Liver (tissue), 9 donors: ENCODE results near the gene YEATS2. TPM values are rescaled to one million over a fixed set of nuclear protein-coding genes. Genes with fewer than 3 reads are reported as not detected.

Experiments
- DNase-seq: peaks from one replicate; pipeline ENCODE4 v3.0.0-alpha.2; 2017; ENCODE audit warnings: low spot score
- H3K27ac ChIP-seq, 2 donors: one replicate each; pipeline ENCODE4 v1.7.0; 2013; ENCODE audit warnings: inconsistent platforms in 2 of 2, low read length in 2 of 2, control low read depth in 1 of 2, low read depth in 1 of 2, mild to moderate bottlenecking in 1 of 2
- H3K27me3 ChIP-seq, 4 donors: one replicate each; pipeline versions ENCODE4 v1.6.1 to v1.7.0; 2013; ENCODE audit warnings: low read length in 3 of 4, inconsistent platforms in 1 of 4, mild to moderate bottlenecking in 1 of 4, moderate library complexity in 1 of 4; ENCODE audit not compliant: control insufficient read depth in 4 of 4, insufficient read depth in 4 of 4
- H3K36me3 ChIP-seq, 4 donors: one replicate each; pipeline versions ENCODE4 v1.6.1 to v1.7.0; 2013; ENCODE audit warnings: low read length in 3 of 4, mild to moderate bottlenecking in 3 of 4, low read depth in 1 of 4, moderate library complexity in 1 of 4; ENCODE audit not compliant: control insufficient read depth in 4 of 4, insufficient read depth in 3 of 4
- H3K4me1 ChIP-seq, 4 donors: one replicate each; pipeline versions ENCODE4 v1.6.1 to v1.7.0; 2013; ENCODE audit warnings: low read length in 3 of 4, mild to moderate bottlenecking in 3 of 4, moderate library complexity in 1 of 4; ENCODE audit not compliant: control insufficient read depth in 4 of 4, insufficient read depth in 4 of 4
- H3K4me3 ChIP-seq, 3 donors: one replicate each; pipeline versions ENCODE4 v1.6.1 to v1.7.0; 2013; ENCODE audit warnings: low read length in 3 of 3, control low read depth in 1 of 3, low read depth in 1 of 3, mild to moderate bottlenecking in 1 of 3
- H3K9ac ChIP-seq, 2 donors: one replicate each; pipeline ENCODE4 v1.7.0; 2013; ENCODE audit warnings: low read length in 2 of 2, mild to moderate bottlenecking in 2 of 2, moderate library complexity in 2 of 2, control low read depth in 1 of 2, low read depth in 1 of 2
- H3K9me3 ChIP-seq, 4 donors: one replicate each; pipeline versions ENCODE4 v1.6.1 to v1.7.0; 2013; ENCODE audit warnings: low read length in 3 of 4; ENCODE audit not compliant: control insufficient read depth in 4 of 4
- EGR1 ChIP-seq, 2 donors: IDR thresholded peaks; 2 replicates each; pipeline ENCODE4 v1.6.1; 2016 to 2018; ENCODE audit warnings: antibody characterized with exemption in 2 of 2, low read depth in 2 of 2
- FOXA1 ChIP-seq: IDR thresholded peaks from 2 replicates; pipeline ENCODE4 v1.6.1; 2016; ENCODE audit warnings: antibody characterized with exemption
- FOXA2 ChIP-seq: IDR thresholded peaks from 2 replicates; pipeline ENCODE4 v1.6.1; 2016; ENCODE audit warnings: antibody characterized with exemption
- GABPA ChIP-seq, 2 donors: IDR thresholded peaks in 1 of 2; conservative IDR thresholded peaks in 1 of 2; 2 replicates each; pipeline ENCODE4 v1.6.1; 2016; ENCODE audit warnings: antibody characterized with exemption in 2 of 2, mild to moderate bottlenecking in 1 of 2, moderate library complexity in 1 of 2
- HNF4A ChIP-seq, 2 donors: conservative IDR thresholded peaks; 2 replicates each; pipeline ENCODE4 v1.6.1; 2016; ENCODE audit warnings: antibody characterized with exemption in 2 of 2, mild to moderate bottlenecking in 2 of 2
- HNF4G ChIP-seq: IDR thresholded peaks from 2 replicates; pipeline ENCODE4 v1.6.1; 2016; ENCODE audit warnings: antibody characterized with exemption
- JUND ChIP-seq, 2 donors: IDR thresholded peaks; 2 replicates each; pipeline ENCODE4 v1.6.1; 2016; ENCODE audit warnings: antibody characterized with exemption in 2 of 2
- NR2F2 ChIP-seq: IDR thresholded peaks from 2 replicates; pipeline ENCODE4 v1.6.1; 2016; ENCODE audit warnings: antibody characterized with exemption
- RAD21 ChIP-seq, 2 donors: IDR thresholded peaks; 2 replicates each; pipeline ENCODE4 v1.6.1; 2016; ENCODE audit warnings: antibody characterized with exemption in 2 of 2, mild to moderate bottlenecking in 2 of 2
- RXRA ChIP-seq, 2 donors: IDR thresholded peaks; 2 replicates each; pipeline ENCODE4 v1.6.1; 2017 to 2018; ENCODE audit warnings: antibody characterized with exemption in 2 of 2, mild to moderate bottlenecking in 1 of 2
- SP1 ChIP-seq: IDR thresholded peaks from 2 replicates; pipeline ENCODE4 v1.6.1; 2018; ENCODE audit warnings: antibody characterized with exemption, mild to moderate bottlenecking
- TAF1 ChIP-seq: conservative IDR thresholded peaks from 2 replicates; pipeline ENCODE4 v1.6.1; 2016; ENCODE audit warnings: antibody characterized with exemption, mild to moderate bottlenecking
- YY1 ChIP-seq: IDR thresholded peaks from 2 replicates; pipeline ENCODE4 v1.6.1; 2016; ENCODE audit warnings: antibody characterized with exemption, mild to moderate bottlenecking
- WGBS: extraction: QIAGEN DNeasy Blood & Tissue Kit; methylation state at CpG from one replicate; pipeline ENCODE4 v1.1.7; 2013; 5-methylcytosine and 5-hydroxymethylcytosine counted together
- polyA plus RNA-seq, 2 donors: library from polyadenylated mRNA; stranded (reverse) in 1 of 2; unstranded in 1 of 2; fragments of 200-250 nt in 1 of 2; fragments of >200 nt in 1 of 2; fragmentation: Nextera tagmentation in 1 of 2; extraction: Ambion mirVana in 1 of 2; gene quantifications; one replicate each; pipeline versions ENCODE4 v1.2.1 to v1.2.3, GENCODE V29; 2013 to 2015
- total RNA-seq, 2 donors: library from RNA; depleted of rRNA; stranded (reverse); fragments of >200 nt; gene quantifications; one replicate each; pipeline ENCODE4 v1.2.3, GENCODE V29; 2014
- TF ChIP-seq, protein P1 (sequence below): IDR thresholded peaks from 2 replicates; pipeline ENCODE4 v1.6.1; 2016; ENCODE audit warnings: antibody characterized with exemption
- TF ChIP-seq, protein P2 (sequence below): IDR thresholded peaks from 2 replicates; pipeline ENCODE4 v1.6.1; 2016; ENCODE audit warnings: antibody characterized with exemption
- TF ChIP-seq, protein P3 (sequence below): IDR thresholded peaks from 2 replicates; pipeline ENCODE4 v1.6.1; 2016; ENCODE audit warnings: antibody characterized with exemption, mild to moderate bottlenecking
- TF ChIP-seq, protein P4 (sequence below): fragments of 150-350 bp; IDR thresholded peaks from 2 replicates; pipeline ENCODE4 v1.5.1; 2017; ENCODE audit warnings: improper control_type of control experiment, low read depth, low read length; ENCODE audit not compliant: missing input control
- donor health status: healthy.
- donor health status: healthy.
- donor health status: healthy.
- donor health status: healthy.
- donor health status: healthy.

The YEATS2 gene
- total and polyA plus RNA-seq, 4 donors: 1.5 to 9.4 (median 4.9) TPM

DNA sequence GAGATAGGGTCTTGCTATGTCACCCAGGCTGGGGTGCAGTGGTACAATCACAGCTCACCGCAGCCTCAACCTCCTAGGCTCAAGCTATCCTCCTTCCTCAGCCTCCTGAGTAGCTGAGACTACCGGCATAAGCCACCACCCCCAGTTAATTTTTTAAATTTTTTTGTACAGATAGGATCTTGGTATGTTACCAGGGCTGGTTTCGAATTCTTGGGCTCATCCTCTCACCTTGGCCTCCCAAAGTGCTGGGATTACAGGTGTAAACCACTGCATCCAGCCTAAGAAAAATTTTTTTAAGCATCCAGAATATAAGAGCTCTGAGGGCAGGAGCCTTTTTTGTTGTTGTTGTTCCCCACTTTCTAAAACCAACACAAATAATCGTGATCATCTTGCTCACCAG, 142.2 kb downstream of the YEATS2 start:
- Histone ChIP-seq H3K4me1 (no peaks in the 10 kb centered on the region), H3K36me3 (peaks cover 11 to 59% (median 49%) of the 10 kb centered on the region in 4 donors), H3K27ac (no peak overlapping the region), H3K27me3 (no peaks in the 10 kb centered on the region), H3K4me3 (no peak overlapping the region), H3K9me3 (no peaks in the 10 kb centered on the region), H3K9ac (no peak overlapping the region)
- no peak for DNase-seq
- WGBS: 98% methylated on average over 4 of the region's 4 CpGs
- TF ChIP-seq SP1 (no peak), FOXA1 (no peak), HNF4G (no peak), YY1 (no peak), GABPA (IDR thresholded peaks at IDR 0.05 in 1 of 2, conservative IDR thresholded peaks at IDR 0.05 in 1 of 2) (no peak), NR2F2 (no peak), HNF4A (conservative IDR thresholded peaks at IDR 0.05) (no peak)

DNA sequence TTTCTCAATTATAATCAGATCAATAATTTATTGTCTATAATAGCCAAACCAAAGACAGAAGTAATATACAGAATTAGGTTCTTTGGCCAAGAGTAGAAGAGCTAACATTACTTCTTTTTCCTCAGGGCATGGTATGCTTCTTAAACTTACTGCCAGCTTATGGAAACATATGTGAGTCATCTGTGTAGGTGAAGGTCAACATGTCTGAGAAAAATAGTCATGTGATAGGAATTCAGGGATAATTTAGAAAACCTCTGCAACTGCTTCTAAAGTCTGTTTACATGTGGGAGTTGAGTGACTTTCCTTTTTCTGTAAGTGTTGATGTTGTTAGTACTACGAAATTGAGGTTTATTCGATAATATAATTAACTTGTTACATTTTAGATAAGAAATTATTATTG, 147.0 kb downstream of the YEATS2 start:
- 93% methylated on average over 2 of the region's 2 CpGs for WGBS
- TF ChIP-seq SP1 (no peak), NR2F2 (no peak), RAD21 (IDR thresholded peaks at IDR 0.05) (no peak), HNF4A (conservative IDR thresholded peaks at IDR 0.05) (no peak), GABPA (IDR thresholded peaks at IDR 0.05 in 1 of 2, conservative IDR thresholded peaks at IDR 0.05 in 1 of 2) (no peak), JUND (IDR thresholded peaks at IDR 0.05) (no peak)
- TF ChIP-seq, protein P1, sequence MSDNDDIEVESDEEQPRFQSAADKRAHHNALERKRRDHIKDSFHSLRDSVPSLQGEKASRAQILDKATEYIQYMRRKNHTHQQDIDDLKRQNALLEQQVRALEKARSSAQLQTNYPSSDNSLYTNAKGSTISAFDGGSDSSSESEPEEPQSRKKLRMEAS: no peak
- H3K4me3 ChIP-seq: no peak overlapping the region
- DNase-seq: no peak
- no peak overlapping the region for H3K9ac ChIP-seq
- H3K9me3 ChIP-seq: no peaks in the 10 kb centered on the region
- peaks cover 6 to 55% (median 41%) of the 10 kb centered on the region in 4 donors for H3K36me3 ChIP-seq
- no peak overlapping the region for H3K27ac ChIP-seq
- H3K4me1 ChIP-seq: no peaks in the 10 kb centered on the region
- no peaks in the 10 kb centered on the region for H3K27me3 ChIP-seq

DNA sequence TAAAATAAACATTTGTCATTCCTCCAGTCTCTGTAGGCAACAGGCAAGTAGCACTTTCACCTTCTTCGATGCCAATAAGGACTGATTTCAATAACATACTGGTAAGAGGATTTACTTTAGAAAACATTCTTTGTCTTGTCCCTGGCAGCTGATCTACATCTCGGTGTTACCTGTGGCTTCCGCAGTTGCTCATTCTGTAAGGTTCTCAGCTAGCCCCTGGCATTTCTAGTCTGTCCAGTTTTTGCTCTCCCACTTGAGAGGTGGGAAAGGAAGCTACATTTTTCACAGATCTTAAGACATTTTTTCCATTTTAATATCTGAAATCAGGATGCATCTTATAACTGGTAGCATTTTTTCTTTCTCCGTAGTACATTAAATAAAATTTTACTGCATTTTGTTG, 147.5 kb downstream of the YEATS2 start:
- Histone ChIP-seq H3K4me3 (no peak overlapping the region), H3K27ac (no peak overlapping the region)

More for the DNA sequence above, 147.5 kb downstream of the YEATS2 start:
- Histone ChIP-seq H3K36me3 (peaks cover 5 to 51% (median 40%) of the 10 kb centered on the region in 4 donors), H3K9me3 (no peaks in the 10 kb centered on the region), H3K27me3 (no peaks in the 10 kb centered on the region), H3K4me1 (no peaks in the 10 kb centered on the region), H3K9ac (no peak overlapping the region)
- WGBS: 97% methylated on average over 4 of the region's 4 CpGs
- no peak for DNase-seq
- TF ChIP-seq RXRA (IDR thresholded peaks at IDR 0.05) (no peak), HNF4A (conservative IDR thresholded peaks at IDR 0.05) (no peak), TAF1 (no peak), YY1 (no peak), EGR1 (IDR thresholded peaks at IDR 0.05; ENCODE audit: low read depth in 2 of 2) (no peak), FOXA2 (no peak), NR2F2 (no peak), JUND (IDR thresholded peaks at IDR 0.05) (no peak), FOXA1 (no peak), SP1 (no peak), HNF4G (no peak), GABPA (IDR thresholded peaks at IDR 0.05 in 1 of 2, conservative IDR thresholded peaks at IDR 0.05 in 1 of 2) (no peak), RAD21 (IDR thresholded peaks at IDR 0.05) (no peak)
- TF ChIP-seq, protein P2, sequence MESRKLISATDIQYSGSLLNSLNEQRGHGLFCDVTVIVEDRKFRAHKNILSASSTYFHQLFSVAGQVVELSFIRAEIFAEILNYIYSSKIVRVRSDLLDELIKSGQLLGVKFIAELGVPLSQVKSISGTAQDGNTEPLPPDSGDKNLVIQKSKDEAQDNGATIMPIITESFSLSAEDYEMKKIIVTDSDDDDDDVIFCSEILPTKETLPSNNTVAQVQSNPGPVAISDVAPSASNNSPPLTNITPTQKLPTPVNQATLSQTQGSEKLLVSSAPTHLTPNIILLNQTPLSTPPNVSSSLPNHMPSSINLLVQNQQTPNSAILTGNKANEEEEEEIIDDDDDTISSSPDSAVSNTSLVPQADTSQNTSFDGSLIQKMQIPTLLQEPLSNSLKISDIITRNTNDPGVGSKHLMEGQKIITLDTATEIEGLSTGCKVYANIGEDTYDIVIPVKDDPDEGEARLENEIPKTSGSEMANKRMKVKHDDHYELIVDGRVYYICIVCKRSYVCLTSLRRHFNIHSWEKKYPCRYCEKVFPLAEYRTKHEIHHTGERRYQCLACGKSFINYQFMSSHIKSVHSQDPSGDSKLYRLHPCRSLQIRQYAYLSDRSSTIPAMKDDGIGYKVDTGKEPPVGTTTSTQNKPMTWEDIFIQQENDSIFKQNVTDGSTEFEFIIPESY: no peak
- TF ChIP-seq, protein P3, sequence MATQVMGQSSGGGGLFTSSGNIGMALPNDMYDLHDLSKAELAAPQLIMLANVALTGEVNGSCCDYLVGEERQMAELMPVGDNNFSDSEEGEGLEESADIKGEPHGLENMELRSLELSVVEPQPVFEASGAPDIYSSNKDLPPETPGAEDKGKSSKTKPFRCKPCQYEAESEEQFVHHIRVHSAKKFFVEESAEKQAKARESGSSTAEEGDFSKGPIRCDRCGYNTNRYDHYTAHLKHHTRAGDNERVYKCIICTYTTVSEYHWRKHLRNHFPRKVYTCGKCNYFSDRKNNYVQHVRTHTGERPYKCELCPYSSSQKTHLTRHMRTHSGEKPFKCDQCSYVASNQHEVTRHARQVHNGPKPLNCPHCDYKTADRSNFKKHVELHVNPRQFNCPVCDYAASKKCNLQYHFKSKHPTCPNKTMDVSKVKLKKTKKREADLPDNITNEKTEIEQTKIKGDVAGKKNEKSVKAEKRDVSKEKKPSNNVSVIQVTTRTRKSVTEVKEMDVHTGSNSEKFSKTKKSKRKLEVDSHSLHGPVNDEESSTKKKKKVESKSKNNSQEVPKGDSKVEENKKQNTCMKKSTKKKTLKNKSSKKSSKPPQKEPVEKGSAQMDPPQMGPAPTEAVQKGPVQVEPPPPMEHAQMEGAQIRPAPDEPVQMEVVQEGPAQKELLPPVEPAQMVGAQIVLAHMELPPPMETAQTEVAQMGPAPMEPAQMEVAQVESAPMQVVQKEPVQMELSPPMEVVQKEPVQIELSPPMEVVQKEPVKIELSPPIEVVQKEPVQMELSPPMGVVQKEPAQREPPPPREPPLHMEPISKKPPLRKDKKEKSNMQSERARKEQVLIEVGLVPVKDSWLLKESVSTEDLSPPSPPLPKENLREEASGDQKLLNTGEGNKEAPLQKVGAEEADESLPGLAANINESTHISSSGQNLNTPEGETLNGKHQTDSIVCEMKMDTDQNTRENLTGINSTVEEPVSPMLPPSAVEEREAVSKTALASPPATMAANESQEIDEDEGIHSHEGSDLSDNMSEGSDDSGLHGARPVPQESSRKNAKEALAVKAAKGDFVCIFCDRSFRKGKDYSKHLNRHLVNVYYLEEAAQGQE: no peak
- TF ChIP-seq, protein P4, sequence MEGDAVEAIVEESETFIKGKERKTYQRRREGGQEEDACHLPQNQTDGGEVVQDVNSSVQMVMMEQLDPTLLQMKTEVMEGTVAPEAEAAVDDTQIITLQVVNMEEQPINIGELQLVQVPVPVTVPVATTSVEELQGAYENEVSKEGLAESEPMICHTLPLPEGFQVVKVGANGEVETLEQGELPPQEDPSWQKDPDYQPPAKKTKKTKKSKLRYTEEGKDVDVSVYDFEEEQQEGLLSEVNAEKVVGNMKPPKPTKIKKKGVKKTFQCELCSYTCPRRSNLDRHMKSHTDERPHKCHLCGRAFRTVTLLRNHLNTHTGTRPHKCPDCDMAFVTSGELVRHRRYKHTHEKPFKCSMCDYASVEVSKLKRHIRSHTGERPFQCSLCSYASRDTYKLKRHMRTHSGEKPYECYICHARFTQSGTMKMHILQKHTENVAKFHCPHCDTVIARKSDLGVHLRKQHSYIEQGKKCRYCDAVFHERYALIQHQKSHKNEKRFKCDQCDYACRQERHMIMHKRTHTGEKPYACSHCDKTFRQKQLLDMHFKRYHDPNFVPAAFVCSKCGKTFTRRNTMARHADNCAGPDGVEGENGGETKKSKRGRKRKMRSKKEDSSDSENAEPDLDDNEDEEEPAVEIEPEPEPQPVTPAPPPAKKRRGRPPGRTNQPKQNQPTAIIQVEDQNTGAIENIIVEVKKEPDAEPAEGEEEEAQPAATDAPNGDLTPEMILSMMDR: no peak
